ENCODE data around the gene TMEM100.

The TMEM100 gene

DNA sequence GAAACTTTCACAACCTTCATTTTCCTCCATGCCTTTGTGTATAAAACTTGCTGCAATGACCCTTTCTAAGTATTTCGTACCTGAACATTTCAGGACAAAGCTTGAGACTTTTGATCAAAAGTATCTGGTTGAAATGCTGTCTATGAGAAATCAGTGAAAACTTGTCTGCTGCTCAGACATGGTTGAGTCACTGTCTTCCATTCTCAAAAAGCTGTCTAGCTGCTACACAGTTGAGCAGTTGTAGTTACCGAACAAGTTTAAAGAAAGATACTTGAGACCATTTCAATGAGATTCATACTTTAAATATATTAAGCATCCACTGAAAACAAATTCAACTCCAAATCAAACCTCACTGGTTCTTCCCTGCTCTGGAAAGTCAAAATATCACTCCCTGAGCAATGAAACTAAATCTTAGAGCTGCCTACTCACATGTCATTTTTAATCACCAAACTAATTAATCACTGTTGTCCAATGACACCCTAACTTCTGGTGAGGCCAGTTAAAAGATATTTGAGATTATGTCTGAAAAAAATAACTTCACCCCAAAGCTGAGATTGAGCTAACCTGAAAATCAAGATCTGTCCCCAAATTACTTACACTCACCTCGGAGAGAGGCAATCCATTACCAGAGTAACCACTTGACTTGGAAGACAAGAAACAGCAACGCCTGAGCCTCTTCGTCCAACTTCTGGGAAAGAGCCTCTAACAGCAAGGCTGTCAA lies 488 bp downstream of the TMEM100 start:
- in situ Hi-C loops (cut with HindIII; ENCODE audit: low sequenced_read_pairs), result no loop called here
- peak overlapping the region; percentile 9 for H3K4me3 ChIP-seq (ENCODE audit: low read depth, low read length)
- no peak for DNase-seq (ENCODE audit: low read depth)
- TF ChIP-seq, protein P1, sequence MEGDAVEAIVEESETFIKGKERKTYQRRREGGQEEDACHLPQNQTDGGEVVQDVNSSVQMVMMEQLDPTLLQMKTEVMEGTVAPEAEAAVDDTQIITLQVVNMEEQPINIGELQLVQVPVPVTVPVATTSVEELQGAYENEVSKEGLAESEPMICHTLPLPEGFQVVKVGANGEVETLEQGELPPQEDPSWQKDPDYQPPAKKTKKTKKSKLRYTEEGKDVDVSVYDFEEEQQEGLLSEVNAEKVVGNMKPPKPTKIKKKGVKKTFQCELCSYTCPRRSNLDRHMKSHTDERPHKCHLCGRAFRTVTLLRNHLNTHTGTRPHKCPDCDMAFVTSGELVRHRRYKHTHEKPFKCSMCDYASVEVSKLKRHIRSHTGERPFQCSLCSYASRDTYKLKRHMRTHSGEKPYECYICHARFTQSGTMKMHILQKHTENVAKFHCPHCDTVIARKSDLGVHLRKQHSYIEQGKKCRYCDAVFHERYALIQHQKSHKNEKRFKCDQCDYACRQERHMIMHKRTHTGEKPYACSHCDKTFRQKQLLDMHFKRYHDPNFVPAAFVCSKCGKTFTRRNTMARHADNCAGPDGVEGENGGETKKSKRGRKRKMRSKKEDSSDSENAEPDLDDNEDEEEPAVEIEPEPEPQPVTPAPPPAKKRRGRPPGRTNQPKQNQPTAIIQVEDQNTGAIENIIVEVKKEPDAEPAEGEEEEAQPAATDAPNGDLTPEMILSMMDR (IDR thresholded peaks at IDR 0.05; ENCODE audit: low read depth, low read length, missing control alignments), result no peak

DNA sequence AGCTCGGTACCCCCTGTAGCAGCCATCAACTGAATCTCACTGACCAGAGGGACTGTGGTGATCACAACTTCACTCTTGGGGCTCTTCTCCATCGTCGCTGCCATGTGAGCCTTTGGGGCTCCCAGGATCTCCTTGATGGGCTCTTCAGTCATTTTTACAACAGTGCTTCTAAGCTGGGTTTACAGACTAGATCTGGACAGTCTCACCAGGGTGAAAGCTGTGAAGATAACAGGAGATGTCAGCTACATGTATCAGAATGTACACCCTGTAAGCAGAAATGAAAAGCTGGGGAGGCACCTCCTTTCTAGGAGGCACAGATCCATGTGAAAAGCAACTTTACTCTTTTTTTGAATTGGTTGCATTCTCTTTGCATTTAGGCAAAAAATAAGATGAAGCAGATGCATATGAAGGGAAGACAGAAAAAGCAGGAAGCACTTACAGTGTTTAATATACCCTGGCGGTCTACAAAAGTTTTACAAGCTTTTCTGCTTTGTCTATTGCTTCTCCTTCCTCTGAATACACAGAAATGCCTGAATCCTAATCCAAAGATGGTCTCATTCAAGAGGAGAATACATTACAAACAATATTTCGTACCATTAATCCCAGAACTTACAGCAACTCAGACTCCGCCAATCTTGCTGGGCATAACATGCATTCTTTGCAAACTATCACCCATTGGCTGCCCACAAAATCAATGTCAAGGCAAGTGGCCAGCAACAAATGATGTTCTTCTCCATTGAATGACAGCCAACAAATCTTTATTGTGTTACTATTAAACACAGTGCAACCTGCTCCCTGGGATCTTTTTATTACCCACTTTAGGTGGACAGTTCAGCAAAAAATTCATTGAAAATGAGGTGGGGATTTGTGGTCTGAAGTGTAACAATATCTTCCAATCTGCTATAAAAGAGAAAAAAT lies 1.5 kb downstream of the TMEM100 start:
- DNase-seq (ENCODE audit: low read depth), result no peak
- in situ Hi-C loops (cut with HindIII; ENCODE audit: low sequenced_read_pairs), result no loop called here
- no peak overlapping the region for H3K4me3 ChIP-seq (ENCODE audit: low read depth, low read length)
- TF ChIP-seq, protein P1 (IDR thresholded peaks at IDR 0.05; ENCODE audit: low read depth, low read length, missing control alignments), result no peak

DNA sequence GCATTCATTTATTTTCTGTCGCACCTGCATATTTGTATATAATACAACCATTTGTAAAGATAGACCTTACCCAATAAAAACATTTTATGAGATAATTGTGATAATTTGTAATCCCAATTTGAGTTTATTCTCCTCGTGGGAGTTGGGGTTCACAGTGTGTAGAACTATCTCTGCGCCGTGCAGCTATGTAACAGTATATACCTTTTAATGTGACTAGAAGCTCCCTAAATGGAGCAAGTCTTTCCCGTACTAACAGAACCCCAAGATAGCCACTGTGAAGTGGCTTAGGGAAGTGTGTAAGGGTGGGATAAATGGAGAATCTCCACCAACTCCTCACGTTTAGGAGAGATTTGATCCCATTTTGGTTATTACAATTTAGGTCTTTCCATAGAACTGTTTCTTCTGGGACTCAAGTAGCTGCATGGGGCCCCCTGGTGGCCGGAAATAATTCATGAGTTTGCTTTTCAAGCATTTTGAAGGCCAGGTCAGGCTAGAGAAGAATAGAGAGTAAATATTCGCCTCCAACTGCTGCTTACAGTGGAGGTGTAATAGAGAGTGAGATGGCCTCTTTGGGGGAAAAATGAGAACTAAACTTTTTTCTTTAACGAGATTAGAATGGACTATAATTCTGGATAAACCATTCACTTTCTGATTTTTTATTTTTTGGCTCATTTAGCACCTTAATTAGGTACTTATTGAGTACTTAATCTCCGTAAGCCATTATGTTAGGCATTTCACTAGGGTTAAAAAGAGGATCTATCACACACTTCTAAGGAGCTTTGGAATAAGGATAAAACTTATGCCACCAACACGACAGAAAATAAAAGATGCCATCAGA lies 4.5 kb downstream of the TMEM100 start:
- in situ Hi-C loops (cut with HindIII; ENCODE audit: low sequenced_read_pairs), result no loop called here
- TF ChIP-seq, protein P1 (IDR thresholded peaks at IDR 0.05; ENCODE audit: low read depth, low read length, missing control alignments), result peak; percentile 73
- DNase-seq (ENCODE audit: low read depth), result peak; percentile 58
- H3K4me3 ChIP-seq (ENCODE audit: low read depth, low read length), result no peak overlapping the region

DNA sequence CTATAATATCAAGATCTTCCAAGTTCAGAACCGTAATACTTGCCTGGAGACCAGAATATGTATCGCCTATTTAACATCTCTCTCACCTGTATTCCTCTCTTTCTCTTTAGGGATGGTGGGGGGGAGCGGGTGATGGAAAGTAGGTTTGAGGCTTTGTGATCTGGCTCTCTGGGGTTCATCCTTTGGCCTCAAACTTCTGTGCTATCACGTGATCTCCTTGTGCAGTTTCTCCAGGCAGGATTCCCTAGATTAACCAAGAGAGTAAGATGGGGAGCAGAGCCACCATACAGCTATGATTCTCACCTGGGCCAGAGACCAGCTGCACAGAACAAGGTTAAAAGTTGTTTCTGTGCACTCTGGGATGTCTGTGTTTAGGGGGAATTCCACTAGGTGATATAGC lies 5.2 kb downstream of the TMEM100 start:
- H3K4me3 ChIP-seq (ENCODE audit: low read depth, low read length), result no peak overlapping the region
- TF ChIP-seq, protein P1 (IDR thresholded peaks at IDR 0.05; ENCODE audit: low read depth, low read length, missing control alignments), result no peak
- in situ Hi-C loops (cut with HindIII; ENCODE audit: low sequenced_read_pairs), result no loop called here
- DNase-seq (ENCODE audit: low read depth), result no peak

DNA sequence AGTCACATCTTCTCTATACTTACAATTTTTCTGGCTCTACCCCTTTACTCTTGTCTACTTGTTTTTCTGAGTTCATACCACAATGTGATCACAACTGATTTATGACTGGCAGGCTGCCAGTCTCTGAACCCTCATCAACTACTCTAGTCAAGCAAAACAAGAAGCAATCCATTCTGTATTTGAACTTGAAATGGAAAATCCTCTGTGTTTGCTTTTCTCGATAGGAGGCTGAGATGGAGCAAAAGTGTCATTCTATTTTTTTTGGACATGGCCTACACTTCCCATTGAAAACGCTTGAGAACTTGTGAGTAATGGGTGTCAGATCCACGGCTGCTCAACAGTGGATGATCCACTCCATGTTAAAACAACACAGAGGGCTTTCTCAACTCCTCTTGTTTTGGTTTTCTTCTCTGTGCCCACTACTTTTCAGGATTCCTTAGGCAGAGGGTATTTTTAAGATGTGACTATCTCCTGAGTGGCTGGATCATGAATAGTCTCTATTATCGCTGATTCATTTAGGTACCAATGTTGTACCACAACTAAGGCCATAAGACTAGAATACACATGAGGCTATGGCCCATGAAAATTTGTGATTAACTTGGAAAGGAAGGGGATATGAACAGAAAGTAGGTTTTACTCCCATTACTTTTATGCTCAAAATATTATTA lies 11.7 kb downstream of the TMEM100 start:
- in situ Hi-C loops (cut with HindIII; ENCODE audit: low sequenced_read_pairs), result no loop called here
- TF ChIP-seq, protein P1 (IDR thresholded peaks at IDR 0.05; ENCODE audit: low read depth, low read length, missing control alignments), result no peak
- H3K4me3 ChIP-seq (ENCODE audit: low read depth, low read length), result no peak overlapping the region
- no peak for DNase-seq (ENCODE audit: low read depth)
